Measurements from ENCODE around the gene DOCK1.
A peak's percentile ranks its signal among the peaks of the same experiment; 100 is the strongest.

The DOCK1 gene

DNA sequence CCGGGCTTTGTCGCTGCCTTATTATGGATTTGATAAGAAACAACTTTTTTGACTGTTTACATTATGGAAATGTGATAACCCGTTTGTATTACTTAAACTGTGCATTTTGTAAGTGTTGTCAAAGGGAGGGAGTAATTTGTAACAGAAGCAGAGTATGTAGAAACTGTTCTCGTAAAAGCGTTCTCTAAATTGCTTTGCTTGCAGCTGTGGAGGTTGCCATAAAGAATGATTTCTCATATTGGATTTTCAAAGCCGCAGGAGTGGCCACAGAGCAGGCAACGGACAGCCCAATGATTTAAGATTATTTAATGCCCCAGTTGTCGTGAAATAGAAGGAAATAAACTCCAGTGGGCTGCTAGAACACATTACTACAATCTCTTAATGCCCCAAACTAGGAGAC lies 405.2 kb downstream of the DOCK1 start:
- H3K4me3 ChIP-seq (ENCODE audit: low read depth in 1 of 2, low read length in 1 of 2): no peak overlapping the region
- no peaks in the 10 kb centered on the region for H3K9me3 ChIP-seq
- TF ChIP-seq, protein P1, sequence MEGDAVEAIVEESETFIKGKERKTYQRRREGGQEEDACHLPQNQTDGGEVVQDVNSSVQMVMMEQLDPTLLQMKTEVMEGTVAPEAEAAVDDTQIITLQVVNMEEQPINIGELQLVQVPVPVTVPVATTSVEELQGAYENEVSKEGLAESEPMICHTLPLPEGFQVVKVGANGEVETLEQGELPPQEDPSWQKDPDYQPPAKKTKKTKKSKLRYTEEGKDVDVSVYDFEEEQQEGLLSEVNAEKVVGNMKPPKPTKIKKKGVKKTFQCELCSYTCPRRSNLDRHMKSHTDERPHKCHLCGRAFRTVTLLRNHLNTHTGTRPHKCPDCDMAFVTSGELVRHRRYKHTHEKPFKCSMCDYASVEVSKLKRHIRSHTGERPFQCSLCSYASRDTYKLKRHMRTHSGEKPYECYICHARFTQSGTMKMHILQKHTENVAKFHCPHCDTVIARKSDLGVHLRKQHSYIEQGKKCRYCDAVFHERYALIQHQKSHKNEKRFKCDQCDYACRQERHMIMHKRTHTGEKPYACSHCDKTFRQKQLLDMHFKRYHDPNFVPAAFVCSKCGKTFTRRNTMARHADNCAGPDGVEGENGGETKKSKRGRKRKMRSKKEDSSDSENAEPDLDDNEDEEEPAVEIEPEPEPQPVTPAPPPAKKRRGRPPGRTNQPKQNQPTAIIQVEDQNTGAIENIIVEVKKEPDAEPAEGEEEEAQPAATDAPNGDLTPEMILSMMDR (IDR thresholded peaks at IDR 0.05): no peak
- no peaks in the 10 kb centered on the region for H3K36me3 ChIP-seq
- H3K27me3 ChIP-seq: no peaks in the 10 kb centered on the region
- H3K27ac ChIP-seq: peak overlapping the region; percentile 25
- H3K4me1 ChIP-seq (ENCODE audit: control insufficient read depth in 1 of 2, insufficient read depth in 1 of 2, low read depth in 1 of 2, low read length in 1 of 2): peaks cover 22% of the 10 kb centered on the region in 2 experiments

DNA sequence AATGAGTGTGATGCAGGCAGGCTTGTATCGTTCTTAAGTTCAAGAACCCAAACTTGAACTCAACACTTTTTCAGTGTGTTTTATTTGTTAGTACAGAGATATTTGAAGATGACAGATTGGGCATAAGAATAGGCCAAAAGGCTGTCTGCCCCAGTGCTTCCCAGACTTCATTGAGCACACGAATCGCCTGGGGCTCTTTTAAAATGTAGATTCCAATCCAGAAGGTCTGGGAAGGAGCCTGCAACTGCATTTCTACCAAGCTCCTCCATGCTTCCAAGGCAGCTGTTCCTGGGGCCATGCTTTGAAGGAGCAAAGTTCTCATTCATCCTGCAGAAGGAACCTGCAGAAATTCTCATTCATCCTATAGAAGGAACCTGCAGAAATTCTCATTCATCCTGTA lies 405.7 kb downstream of the DOCK1 start:
- Histone ChIP-seq H3K9me3 (no peaks in the 10 kb centered on the region), H3K4me3 (ENCODE audit: low read depth in 1 of 2, low read length in 1 of 2) (no peak overlapping the region), H3K27me3 (no peaks in the 10 kb centered on the region), H3K4me1 (ENCODE audit: control insufficient read depth in 1 of 2, insufficient read depth in 1 of 2, low read depth in 1 of 2, low read length in 1 of 2) (peaks cover 22% of the 10 kb centered on the region in 2 experiments), H3K27ac (peak overlapping the region; percentile 25), H3K36me3 (no peaks in the 10 kb centered on the region)
- TF ChIP-seq, protein P1 (IDR thresholded peaks at IDR 0.05): no peak

DNA sequence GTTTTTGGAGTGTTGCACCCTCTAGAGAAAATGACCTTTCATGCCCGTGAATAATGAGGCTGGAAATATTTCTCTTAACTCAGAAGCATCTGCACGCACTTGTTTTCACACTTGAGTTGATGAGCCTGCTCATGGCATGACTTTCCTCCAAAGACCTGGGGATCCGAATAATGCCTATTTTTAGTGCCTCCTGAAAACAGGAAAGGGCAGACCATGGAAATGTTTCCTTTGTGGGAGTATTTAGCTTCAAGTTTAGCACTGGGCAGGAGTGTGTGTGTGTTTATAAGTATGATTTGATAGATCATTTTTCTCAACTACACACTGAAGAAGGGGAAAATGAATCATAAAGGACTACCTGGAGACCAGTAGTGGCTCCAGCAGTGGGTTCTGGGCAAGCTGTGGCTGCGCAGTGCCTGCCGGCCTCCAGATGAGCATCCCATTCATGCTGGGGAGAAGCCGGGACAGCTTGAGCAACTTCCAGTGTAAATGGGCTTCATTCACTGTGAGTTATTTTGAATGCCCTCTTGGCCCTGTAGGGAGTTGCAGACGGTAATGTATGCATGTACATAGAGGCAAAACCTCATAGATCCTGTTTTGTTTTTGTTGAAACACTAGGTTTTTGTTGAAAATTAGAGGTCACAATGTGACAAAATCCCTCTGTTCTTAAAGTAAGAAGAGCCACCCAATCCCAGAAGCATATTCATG lies 408.9 kb downstream of the DOCK1 start:
- Histone ChIP-seq H3K36me3 (no peaks in the 10 kb centered on the region), H3K4me3 (ENCODE audit: low read depth in 1 of 2, low read length in 1 of 2) (no peak overlapping the region), H3K27me3 (no peaks in the 10 kb centered on the region), H3K27ac (no peak overlapping the region), H3K4me1 (ENCODE audit: control insufficient read depth in 1 of 2, insufficient read depth in 1 of 2, low read depth in 1 of 2, low read length in 1 of 2) (peaks cover 22% of the 10 kb centered on the region in 2 experiments), H3K9me3 (no peaks in the 10 kb centered on the region)
- TF ChIP-seq, protein P1 (IDR thresholded peaks at IDR 0.05): no peak

DNA sequence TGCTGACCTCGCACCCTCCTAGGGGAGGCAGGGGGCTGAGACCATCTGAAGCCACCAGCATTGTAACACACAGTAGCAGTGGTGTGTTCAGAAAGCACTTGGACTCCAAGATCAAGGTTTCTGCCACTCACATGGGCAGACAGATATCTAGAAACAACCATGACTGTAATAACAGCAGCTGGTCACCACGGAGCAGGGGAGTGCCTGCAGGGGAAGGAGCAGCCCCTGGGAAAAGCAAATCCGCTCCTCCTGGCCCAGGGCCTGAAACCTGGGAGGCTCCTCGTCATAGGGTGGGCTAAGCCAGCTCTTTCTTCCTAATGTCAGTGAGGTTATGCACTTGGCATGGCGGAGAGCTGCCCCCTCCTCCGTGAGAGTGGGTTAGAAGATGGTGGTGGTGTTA lies 409.6 kb downstream of the DOCK1 start:
- H3K9me3 ChIP-seq: no peaks in the 10 kb centered on the region
- H3K27ac ChIP-seq: no peak overlapping the region
- no peaks in the 10 kb centered on the region for H3K36me3 ChIP-seq
- no peaks in the 10 kb centered on the region for H3K27me3 ChIP-seq
- peaks cover 19% of the 10 kb centered on the region in 2 experiments for H3K4me1 ChIP-seq (ENCODE audit: control insufficient read depth in 1 of 2, insufficient read depth in 1 of 2, low read depth in 1 of 2, low read length in 1 of 2)
- H3K4me3 ChIP-seq (ENCODE audit: low read depth in 1 of 2, low read length in 1 of 2): no peak overlapping the region
- TF ChIP-seq, protein P1 (IDR thresholded peaks at IDR 0.05): no peak

DNA sequence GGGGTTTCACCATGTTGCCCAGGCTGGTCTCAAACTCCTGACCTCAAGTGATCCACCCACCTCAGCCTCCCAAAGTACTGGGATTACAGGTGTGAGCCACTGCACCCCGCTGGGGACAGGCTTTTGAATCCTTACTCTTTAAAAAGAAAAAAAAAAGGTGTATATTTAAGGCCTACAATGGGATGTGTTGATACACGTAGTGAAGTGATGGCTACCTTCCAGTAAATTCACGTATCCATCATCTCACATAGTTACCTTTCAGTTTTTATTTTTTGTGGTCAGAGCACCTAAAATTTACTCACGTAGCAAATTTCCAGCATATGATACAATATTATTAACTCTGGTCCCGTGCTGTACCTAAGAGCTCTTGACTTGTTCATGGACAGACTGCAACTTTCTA lies 410.7 kb downstream of the DOCK1 start:
- Histone ChIP-seq H3K4me1 (ENCODE audit: control insufficient read depth in 1 of 2, insufficient read depth in 1 of 2, low read depth in 1 of 2, low read length in 1 of 2) (peaks cover 11 to 13% of the 10 kb centered on the region in 2 experiments), H3K4me3 (ENCODE audit: low read depth in 1 of 2, low read length in 1 of 2) (no peak overlapping the region), H3K27ac (no peak overlapping the region), H3K9me3 (no peaks in the 10 kb centered on the region), H3K27me3 (no peaks in the 10 kb centered on the region), H3K36me3 (no peaks in the 10 kb centered on the region)
- TF ChIP-seq, protein P1 (IDR thresholded peaks at IDR 0.05): no peak
